Calu3 (cell line): ENCODE results near the gene MICALL1. TPM values are rescaled to one million over a fixed set of nuclear protein-coding genes. Genes with fewer than 3 reads are reported as not detected.

Experiments used
- BruUV-seq: library from RNA; stranded (reverse); fragments of 400-500 nt; replicated peaks from 2 replicates; lab custom pipeline; 2021; lab: Mats Ljungman, UMichigan
- CTCF ChIA-PET: fragments of 300-600 bp; sonication (Branson Sonifier 250); formaldehyde crosslinking; loops from one replicate; lab custom pipeline; 2022; ENCODE audit warnings: antibody characterized with exemption; lab: Charles Lee
- DNase-seq: peaks from one replicate; pipeline ENCODE4 v3.0.0; 2022
- H3K27ac Mint-ChIP-seq: one replicate; pipeline ENCODE4 v1.8.0; 2022; ENCODE audit warnings: mixed read lengths; ENCODE audit not compliant: unreplicated experiment
- H3K27me3 Mint-ChIP-seq: one replicate; pipeline ENCODE4 v1.8.0; 2022; ENCODE audit warnings: mixed read lengths; ENCODE audit not compliant: unreplicated experiment
- H3K36me3 Mint-ChIP-seq: one replicate; pipeline ENCODE4 v1.8.0; 2022; ENCODE audit warnings: mild to moderate bottlenecking, moderate library complexity, mixed read lengths; ENCODE audit not compliant: insufficient read depth, unreplicated experiment
- H3K4me1 Mint-ChIP-seq: one replicate; pipeline ENCODE4 v1.8.0; 2022; ENCODE audit warnings: mild to moderate bottlenecking, low read depth, mixed read lengths; ENCODE audit not compliant: unreplicated experiment
- H3K4me3 Mint-ChIP-seq: one replicate; pipeline ENCODE4 v1.8.0; 2022; ENCODE audit warnings: mild to moderate bottlenecking, low read depth, moderate library complexity, mixed read lengths; ENCODE audit not compliant: unreplicated experiment
- H3K9me3 Mint-ChIP-seq: one replicate; pipeline ENCODE4 v1.8.0; 2022; ENCODE audit warnings: low read depth, mixed read lengths; ENCODE audit not compliant: unreplicated experiment
- intact Hi-C: fragments of 100-400 bp; cut with micrococcal nuclease; formaldehyde crosslinking; loops from one replicate; pipeline ENCODE4 v1.10.0; 2022; ENCODE audit not compliant: unreplicated experiment
- total RNA-seq: library from RNA; stranded (reverse); gene quantifications from 2 replicates; pipeline ENCODE4 v1.2.3, GENCODE V29; 2022
- TF ChIP-seq, protein P1 (sequence below): fragments of 200-600 bp; IDR thresholded peaks from one replicate; pipeline ENCODE4 v1.8.0; 2022; ENCODE audit warnings: antibody characterized with exemption; ENCODE audit not compliant: unreplicated experiment

Gene MICALL1
- total RNA-seq, 1 experiment from 2014 or later = 69.7 TPM

GRCh38 chr22:37931893-37932389, 25.8 kb downstream of the MICALL1 start:
- intact Hi-C loops = loop anchor here (5.0 kb wide), 1 partner anchor 35 kb away; no protein-coding TSS in a partner anchor
- DNase-seq = no peak
- peaks cover 17% of the 10 kb centered on the region for H3K4me1 Mint-ChIP-seq
- H3K27ac Mint-ChIP-seq = no peak overlapping the region
- H3K36me3 Mint-ChIP-seq = peaks cover 61% of the 10 kb centered on the region
- CTCF ChIA-PET = no interaction called here
- no TSS peak for BruUV-seq
- H3K4me3 Mint-ChIP-seq = no peak overlapping the region
- no peaks in the 10 kb centered on the region for H3K9me3 Mint-ChIP-seq
- TF ChIP-seq, protein P1, sequence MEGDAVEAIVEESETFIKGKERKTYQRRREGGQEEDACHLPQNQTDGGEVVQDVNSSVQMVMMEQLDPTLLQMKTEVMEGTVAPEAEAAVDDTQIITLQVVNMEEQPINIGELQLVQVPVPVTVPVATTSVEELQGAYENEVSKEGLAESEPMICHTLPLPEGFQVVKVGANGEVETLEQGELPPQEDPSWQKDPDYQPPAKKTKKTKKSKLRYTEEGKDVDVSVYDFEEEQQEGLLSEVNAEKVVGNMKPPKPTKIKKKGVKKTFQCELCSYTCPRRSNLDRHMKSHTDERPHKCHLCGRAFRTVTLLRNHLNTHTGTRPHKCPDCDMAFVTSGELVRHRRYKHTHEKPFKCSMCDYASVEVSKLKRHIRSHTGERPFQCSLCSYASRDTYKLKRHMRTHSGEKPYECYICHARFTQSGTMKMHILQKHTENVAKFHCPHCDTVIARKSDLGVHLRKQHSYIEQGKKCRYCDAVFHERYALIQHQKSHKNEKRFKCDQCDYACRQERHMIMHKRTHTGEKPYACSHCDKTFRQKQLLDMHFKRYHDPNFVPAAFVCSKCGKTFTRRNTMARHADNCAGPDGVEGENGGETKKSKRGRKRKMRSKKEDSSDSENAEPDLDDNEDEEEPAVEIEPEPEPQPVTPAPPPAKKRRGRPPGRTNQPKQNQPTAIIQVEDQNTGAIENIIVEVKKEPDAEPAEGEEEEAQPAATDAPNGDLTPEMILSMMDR = no peak
- H3K27me3 Mint-ChIP-seq = no peaks in the 10 kb centered on the region

DNA sequence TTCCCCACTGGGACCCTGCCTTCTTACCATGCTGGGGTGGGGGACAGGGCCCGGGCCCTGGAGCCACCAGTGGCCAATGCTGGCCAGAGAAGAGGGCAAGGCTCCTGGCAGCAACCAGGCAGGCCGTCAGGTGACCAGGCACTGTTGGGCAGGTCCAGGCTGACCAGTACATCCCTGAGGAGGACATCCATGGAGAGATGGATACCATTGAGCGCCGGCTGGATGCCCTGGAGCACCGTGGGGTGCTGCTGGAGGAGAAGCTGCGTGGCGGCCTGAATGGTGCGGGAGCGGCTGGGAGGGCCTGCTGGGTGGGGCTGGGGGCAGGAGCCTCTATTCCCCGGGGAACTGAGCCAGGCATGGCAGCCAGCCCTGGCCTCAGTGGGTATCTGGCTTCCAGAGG, 26.3 kb downstream of the MICALL1 start:
- Mint-ChIP-seq H3K4me3 (no peak overlapping the region), H3K27me3 (no peaks in the 10 kb centered on the region), H3K36me3 (peaks cover 65% of the 10 kb centered on the region), H3K4me1 (peaks cover 17% of the 10 kb centered on the region), H3K27ac (no peak overlapping the region), H3K9me3 (no peaks in the 10 kb centered on the region)
- intact Hi-C loops = loop anchor here (5.0 kb wide), 1 partner anchor 35 kb away; no protein-coding TSS in a partner anchor
- no peak for DNase-seq
- TF ChIP-seq, protein P1 = no peak
- BruUV-seq = no TSS peak
- CTCF ChIA-PET = interaction anchor here (1.2 kb wide), 1 partner anchor 21 kb away, joined by 3 read pairs; the partner anchor contains the start of genes C22orf23 and POLR2F

GRCh38 chr22:37932821-37933578, 26.9 kb downstream of the MICALL1 start:
- H3K27me3 Mint-ChIP-seq = no peaks in the 10 kb centered on the region
- H3K4me3 Mint-ChIP-seq = peak overlapping the region; percentile 15
- no TSS peak for BruUV-seq
- intact Hi-C loops = loop anchor here (5.0 kb wide), 1 partner anchor 36 kb away; no protein-coding TSS in a partner anchor
- H3K36me3 Mint-ChIP-seq = peaks cover 65% of the 10 kb centered on the region
- no peak for DNase-seq
- CTCF ChIA-PET = interaction anchor here (1.2 kb wide), 1 partner anchor 21 kb away, joined by 3 read pairs; the partner anchor contains the start of genes C22orf23 and POLR2F
- H3K4me1 Mint-ChIP-seq = peaks cover 17% of the 10 kb centered on the region
- TF ChIP-seq, protein P1 = no peak
- H3K9me3 Mint-ChIP-seq = no peaks in the 10 kb centered on the region
- H3K27ac Mint-ChIP-seq = peak overlapping the region; percentile 64

DNA sequence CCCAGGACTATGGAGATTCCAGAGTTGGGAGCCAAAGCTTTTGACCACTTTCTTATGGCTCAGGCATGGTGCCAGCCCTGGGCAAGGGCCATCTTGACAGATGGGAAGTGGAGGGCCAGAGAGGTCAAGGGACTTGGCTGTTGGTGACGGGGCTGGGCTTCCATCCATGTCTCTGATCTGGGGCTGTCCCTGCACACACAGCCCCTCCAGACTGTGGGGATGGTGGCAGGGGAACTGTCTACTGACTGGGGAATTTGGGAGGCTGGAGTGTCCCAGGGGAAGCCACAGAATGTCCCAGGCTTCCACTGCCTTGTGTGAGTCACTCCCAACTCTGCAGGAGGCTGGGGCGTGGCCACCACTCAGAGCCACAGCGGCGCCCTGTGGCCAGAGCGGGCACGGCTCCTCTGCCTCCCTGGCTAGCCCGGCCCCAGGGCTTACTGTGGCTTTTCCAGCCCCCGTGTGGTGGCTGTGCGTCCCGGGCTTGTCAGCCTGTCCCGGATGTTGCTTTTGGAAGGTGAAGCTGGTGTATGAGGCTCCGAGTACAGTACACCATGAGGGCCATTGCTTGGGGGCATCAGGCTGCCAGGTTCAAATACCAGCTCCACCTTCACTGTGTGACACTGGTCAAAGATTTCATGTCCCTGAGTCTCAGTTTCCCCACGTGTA, 27.7 kb downstream of the MICALL1 start:
- TF ChIP-seq, protein P1 = peak; percentile 94
- no peaks in the 10 kb centered on the region for H3K9me3 Mint-ChIP-seq
- no TSS peak for BruUV-seq
- CTCF ChIA-PET = interaction anchor here (0.9 to 1.2 kb wide), 2 partner anchors 20 to 28 kb away, joined by 3 to 5 read pairs; partner anchors contain the start of genes C22orf23 and POLR2F
- intact Hi-C loops = loop anchor here (5.0 kb wide), 1 partner anchor 37 kb away; no protein-coding TSS in a partner anchor
- no peak overlapping the region for H3K4me3 Mint-ChIP-seq
- H3K36me3 Mint-ChIP-seq = peaks cover 64% of the 10 kb centered on the region
- peak; percentile 97 for DNase-seq
- H3K27me3 Mint-ChIP-seq = no peaks in the 10 kb centered on the region
- H3K4me1 Mint-ChIP-seq = peaks cover 17% of the 10 kb centered on the region
- peak overlapping the region; percentile 63 for H3K27ac Mint-ChIP-seq
